PFSK-1 (cell line): ENCODE results near the gene TCEAL3.

Source experiments
- FOXP2 ChIP-seq: optimal IDR thresholded peaks from 2 replicates; pipeline ENCODE3; 2011; ENCODE audit warnings: borderline replicate concordance, control low read depth, inconsistent platforms; ENCODE audit not compliant: insufficient read depth; ENCODE audit errors: extremely low read length, extremely low read depth
- POLR2AphosphoS5 ChIP-seq: IDR thresholded peaks from 2 replicates; pipeline ENCODE4 v1.6.1; 2012; ENCODE audit warnings: low read depth, mild to moderate bottlenecking, control low read depth, low read length, moderate library complexity
- REST ChIP-seq, 2 experiments: IDR thresholded peaks; 2 replicates each; pipeline versions ENCODE4 v1.6.1 to v1.8.0; 2011 to 2012; ENCODE audit warnings: low read depth in 2 of 2, low read length in 2 of 2, control low read depth in 1 of 2, inconsistent platforms in 1 of 2, mild to moderate bottlenecking in 1 of 2, moderate library complexity in 1 of 2; ENCODE audit not compliant: insufficient read depth in 1 of 2
- SIN3A ChIP-seq: IDR thresholded peaks from 2 replicates; pipeline ENCODE4 v1.6.1; 2012; ENCODE audit warnings: mild to moderate bottlenecking, low read length, moderate library complexity, borderline replicate concordance; ENCODE audit not compliant: insufficient read depth
- TAF1 ChIP-seq: IDR thresholded peaks from 2 replicates; pipeline ENCODE4 v1.6.1; 2012; ENCODE audit warnings: low read length, control low read depth, borderline replicate concordance; ENCODE audit not compliant: insufficient read depth

The TCEAL3 gene

GRCh38 chrX:103586659-103587058, 21.1 kb upstream of the TCEAL3 start:
- TF ChIP-seq TAF1 (no peak), SIN3A (no peak), POLR2AphosphoS5 (no peak), REST (IDR thresholded peaks at IDR 0.05; ENCODE audit: insufficient read depth in 1 of 2, low read depth in 2 of 2, low read length in 2 of 2) (no peak), FOXP2 (no peak)

GRCh38 chrX:103608306-103608963, 672 bp downstream of the TCEAL3 start:
- no peak for TF ChIP-seq REST (IDR thresholded peaks at IDR 0.05; ENCODE audit: insufficient read depth in 1 of 2, low read depth in 2 of 2, low read length in 2 of 2)
- TF ChIP-seq SIN3A = no peak
- TF ChIP-seq POLR2AphosphoS5 = no peak
- no peak for TF ChIP-seq FOXP2
- no peak for TF ChIP-seq TAF1

- TF ChIP-seq SIN3A (no peak), REST (IDR thresholded peaks at IDR 0.05; ENCODE audit: insufficient read depth in 1 of 2, low read depth in 2 of 2, low read length in 2 of 2) (no peak), TAF1 (no peak)
Measured at GRCh38 chrX:103610282-103610681, 2.5 kb downstream of the TCEAL3 start.

- TF ChIP-seq POLR2AphosphoS5 (no peak), REST (IDR thresholded peaks at IDR 0.05; ENCODE audit: insufficient read depth in 1 of 2, low read depth in 2 of 2, low read length in 2 of 2) (no peak)
Measured at GRCh38 chrX:103613362-103613890, 5.7 kb downstream of the TCEAL3 start.

GRCh38 chrX:103614999-103615398, 7.2 kb downstream of the TCEAL3 start:
- TF ChIP-seq SIN3A (no peak), FOXP2 (no peak), REST (IDR thresholded peaks at IDR 0.05; ENCODE audit: insufficient read depth in 1 of 2, low read depth in 2 of 2, low read length in 2 of 2) (no peak), TAF1 (no peak), POLR2AphosphoS5 (no peak)
